GM12878 (cell line): ENCODE results near the gene EFCAB11. TPM values are rescaled to one million over a fixed set of nuclear protein-coding genes. Genes with fewer than 3 reads are reported as not detected.
A peak's percentile ranks its signal among the peaks of the same experiment; 100 is the strongest.

Experiments
- BCL11A ChIP-seq: IDR thresholded peaks from 2 replicates; pipeline ENCODE4 v1.6.1; 2011; ENCODE audit warnings: low read depth, low read length
- CHD4 ChIP-seq: fragments of 200-600 bp; sonication (generic); IDR thresholded peaks from 2 replicates; pipeline ENCODE4 v1.6.1; 2016; ENCODE audit warnings: mild to moderate bottlenecking
- DPF2 ChIP-seq: fragments of 450-650 bp; IDR thresholded peaks from 2 replicates; pipeline ENCODE4 v1.6.1; 2017; ENCODE audit warnings: mild to moderate bottlenecking
- ESRRA ChIP-seq: IDR thresholded peaks from 2 replicates; pipeline ENCODE4 v1.6.1; 2012; ENCODE audit warnings: mild to moderate bottlenecking, low read length, improper control_type of control experiment
- EZH2 ChIP-seq: IDR thresholded peaks from 2 replicates; pipeline ENCODE4 v1.6.1; 2012; ENCODE audit warnings: low read depth, mild to moderate bottlenecking, control low read depth, inconsistent platforms, low read length, borderline replicate concordance; ENCODE audit not compliant: control insufficient read depth
- GABPA ChIP-seq: IDR thresholded peaks from 2 replicates; pipeline ENCODE4 v1.6.1; 2014; ENCODE audit warnings: antibody characterized with exemption, low read depth, mild to moderate bottlenecking, inconsistent platforms
- GATAD2B ChIP-seq: fragments of 450-650 bp; conservative IDR thresholded peaks from 2 replicates; pipeline ENCODE4 v1.6.1; 2017; ENCODE audit warnings: low read depth, mild to moderate bottlenecking, moderate library complexity
- HCFC1 ChIP-seq: fragments of 150-350 bp; IDR thresholded peaks from 2 replicates; pipeline ENCODE4 v1.6.1; 2014; ENCODE audit warnings: low read length
- HDAC2 ChIP-seq: fragments of 200-600 bp; sonication (generic); IDR thresholded peaks from 2 replicates; pipeline ENCODE4 v1.6.1; 2017
- IRF4 ChIP-seq: IDR thresholded peaks from 2 replicates; pipeline ENCODE4 v1.6.1; 2011; ENCODE audit warnings: low read depth, low read length
- JUNB ChIP-seq: IDR thresholded peaks from 2 replicates; pipeline ENCODE4 v1.6.1; 2016; ENCODE audit warnings: antibody characterized with exemption, mild to moderate bottlenecking
- KAT2A ChIP-seq: conservative IDR thresholded peaks from 2 replicates; pipeline ENCODE4 v1.6.1; 2011; ENCODE audit warnings: low read depth, low read length; ENCODE audit not compliant: control insufficient read depth
- KLF5 ChIP-seq: fragments of 450-650 bp; IDR thresholded peaks from 2 replicates; pipeline ENCODE4 v1.6.1; 2014; ENCODE audit warnings: mild to moderate bottlenecking; ENCODE audit not compliant: partially characterized antibody
- NFIC ChIP-seq: IDR thresholded peaks from 2 replicates; pipeline ENCODE4 v1.6.1; 2012; ENCODE audit warnings: low read depth, mild to moderate bottlenecking, inconsistent platforms, low read length, moderate library complexity
- NFXL1 ChIP-seq: fragments of 450-650 bp; IDR thresholded peaks from 2 replicates; pipeline ENCODE4 v1.6.1; 2017; ENCODE audit warnings: antibody characterized with exemption, mild to moderate bottlenecking, borderline replicate concordance
- PAX5 ChIP-seq: IDR thresholded peaks from 2 replicates; pipeline ENCODE4 v1.6.1; 2011; ENCODE audit warnings: low read depth, low read length, borderline replicate concordance
- POLR2AphosphoS2 ChIP-seq: IDR thresholded peaks from 2 replicates; pipeline ENCODE4 v1.6.1; 2011; ENCODE audit warnings: low read depth, mild to moderate bottlenecking, low read length, improper control_type of control experiment, moderate library complexity
- RAD21 ChIP-seq: IDR thresholded peaks from 2 replicates; pipeline ENCODE4 v1.6.1; 2011; ENCODE audit warnings: mild to moderate bottlenecking, low read depth, low read length, moderate library complexity; ENCODE audit not compliant: insufficient read depth
- RUNX3 ChIP-seq: IDR thresholded peaks from 2 replicates; pipeline ENCODE4 v1.6.1; 2012; ENCODE audit warnings: low read length, inconsistent platforms
- SIN3A ChIP-seq: IDR thresholded peaks from 2 replicates; pipeline ENCODE4 v1.6.1; 2012; ENCODE audit warnings: low read depth, low read length, improper control_type of control experiment
- SMAD1 ChIP-seq: fragments of 450-650 bp; IDR thresholded peaks from 2 replicates; pipeline ENCODE4 v1.6.1; 2018; ENCODE audit warnings: mild to moderate bottlenecking, low read depth; ENCODE audit not compliant: partially characterized antibody
- TCF12 ChIP-seq: IDR thresholded peaks from 2 replicates; pipeline ENCODE4 v1.6.1; 2011; ENCODE audit warnings: low read depth, mild to moderate bottlenecking, low read length
- USF2 ChIP-seq: IDR thresholded peaks from 2 replicates; pipeline ENCODE4 v1.6.1; 2011; ENCODE audit warnings: low read depth, low read length, improper control_type of control experiment, borderline replicate concordance
- ZBED1 ChIP-seq: IDR thresholded peaks from 2 replicates; pipeline ENCODE4 v1.6.1; 2016; ENCODE audit warnings: borderline replicate concordance
- ZNF207 ChIP-seq: fragments of 450-650 bp; IDR thresholded peaks from 2 replicates; pipeline ENCODE4 v1.6.1; 2014; ENCODE audit warnings: antibody characterized with exemption, mild to moderate bottlenecking, borderline replicate concordance
- ZSCAN29 ChIP-seq: fragments of 450-650 bp; IDR thresholded peaks from 2 replicates; pipeline ENCODE4 v1.6.1; 2017; ENCODE audit warnings: mild to moderate bottlenecking, moderate library complexity
- ZZZ3 ChIP-seq: IDR thresholded peaks from 2 replicates; pipeline ENCODE4 v1.6.1; 2011; ENCODE audit warnings: low read depth; ENCODE audit not compliant: control insufficient read depth, insufficient read length
- polyA plus RNA-seq, 11 experiments: library from polyadenylated mRNA; depleted of rRNA in 4 of 11; unstranded in 6 of 11; stranded (reverse) in 5 of 11; fragments of >200 nt; fragmentation: Nextera tagmentation in 4 of 11; fragmentation: Illumina TruSeq in 1 of 11; extraction: Ambion mirVana in 4 of 11; extraction: Trizol in 1 of 11; gene quantifications; 1 replicate in 1 of 11; 2 replicates in 10 of 11; pipeline versions ENCODE4 v1.2.1 to v1.2.3, GENCODE V29; 2011 to 2016; ENCODE audit warnings: inconsistent platforms in 2 of 11, missing spikeins in 2 of 11, low read depth in 1 of 11
- total RNA-seq, 4 experiments: library from RNA; depleted of rRNA in 3 of 4; stranded (reverse); fragments of >200 nt in 3 of 4; fragmentation: Illumina TruSeq in 1 of 4; extraction: Trizol in 1 of 4; gene quantifications; 2 replicates each; pipeline versions ENCODE4 v1.2.1 to v1.2.3, GENCODE V29; 2013 to 2021
- TF ChIP-seq, protein P1 (sequence below): fragments of 450-650 bp; IDR thresholded peaks from 2 replicates; pipeline ENCODE4 v1.6.1; 2017; ENCODE audit warnings: mild to moderate bottlenecking, low read depth, inconsistent platforms; ENCODE audit not compliant: poor library complexity, severe bottlenecking
- TF ChIP-seq, protein P2 (sequence below): fragments of 450-650 bp; IDR thresholded peaks from 2 replicates; pipeline ENCODE4 v1.6.1; 2016; ENCODE audit warnings: mild to moderate bottlenecking
- TF ChIP-seq, protein P3 (sequence below): IDR thresholded peaks from 2 replicates; pipeline ENCODE4 v1.6.1; 2011; ENCODE audit warnings: low read depth, mild to moderate bottlenecking, low read length, moderate library complexity, borderline replicate concordance; ENCODE audit errors: extremely low read depth

Gene EFCAB11
- total and polyA plus RNA-seq, 10 of the 15 experiments (the other 5 are each of a cell fraction or from before 2014, with no cell fraction given): 8.6 to 37.4 (median 18.0) TPM

GRCh38 chr14:89773644-89774316, 180.8 kb downstream of the EFCAB11 start (continued):
- TF ChIP-seq SMAD1 (no peak), ZZZ3 (no peak), NFXL1 (no peak), EZH2 (no peak), ZNF207 (no peak), RAD21 (no peak), HCFC1 (no peak), CHD4 (no peak), SIN3A (no peak), ESRRA (no peak), JUNB (no peak; the same call in 1 of the 2 replicates), HDAC2 (no peak), POLR2AphosphoS2 (no peak), USF2 (no peak), PAX5 (peak; percentile 44; the same call in 1 of the 2 replicates), IRF4 (0 out of 2 replicates have a peak, but pooled peaks have one; percentile 19), BCL11A (no peak), GATAD2B (no peak), TCF12 (peak; percentile 50; the same call in 1 of the 2 replicates), RUNX3 (peak; percentile 80), KAT2A (no peak), ZBED1 (no peak), NFIC (no peak), DPF2 (no peak), ZSCAN29 (no peak), KLF5 (no peak), GABPA (no peak)
- TF ChIP-seq, protein P1, sequence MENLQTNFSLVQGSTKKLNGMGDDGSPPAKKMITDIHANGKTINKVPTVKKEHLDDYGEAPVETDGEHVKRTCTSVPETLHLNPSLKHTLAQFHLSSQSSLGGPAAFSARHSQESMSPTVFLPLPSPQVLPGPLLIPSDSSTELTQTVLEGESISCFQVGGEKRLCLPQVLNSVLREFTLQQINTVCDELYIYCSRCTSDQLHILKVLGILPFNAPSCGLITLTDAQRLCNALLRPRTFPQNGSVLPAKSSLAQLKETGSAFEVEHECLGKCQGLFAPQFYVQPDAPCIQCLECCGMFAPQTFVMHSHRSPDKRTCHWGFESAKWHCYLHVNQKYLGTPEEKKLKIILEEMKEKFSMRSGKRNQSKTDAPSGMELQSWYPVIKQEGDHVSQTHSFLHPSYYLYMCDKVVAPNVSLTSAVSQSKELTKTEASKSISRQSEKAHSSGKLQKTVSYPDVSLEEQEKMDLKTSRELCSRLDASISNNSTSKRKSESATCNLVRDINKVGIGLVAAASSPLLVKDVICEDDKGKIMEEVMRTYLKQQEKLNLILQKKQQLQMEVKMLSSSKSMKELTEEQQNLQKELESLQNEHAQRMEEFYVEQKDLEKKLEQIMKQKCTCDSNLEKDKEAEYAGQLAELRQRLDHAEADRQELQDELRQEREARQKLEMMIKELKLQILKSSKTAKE: no peak
- TF ChIP-seq, protein P2, sequence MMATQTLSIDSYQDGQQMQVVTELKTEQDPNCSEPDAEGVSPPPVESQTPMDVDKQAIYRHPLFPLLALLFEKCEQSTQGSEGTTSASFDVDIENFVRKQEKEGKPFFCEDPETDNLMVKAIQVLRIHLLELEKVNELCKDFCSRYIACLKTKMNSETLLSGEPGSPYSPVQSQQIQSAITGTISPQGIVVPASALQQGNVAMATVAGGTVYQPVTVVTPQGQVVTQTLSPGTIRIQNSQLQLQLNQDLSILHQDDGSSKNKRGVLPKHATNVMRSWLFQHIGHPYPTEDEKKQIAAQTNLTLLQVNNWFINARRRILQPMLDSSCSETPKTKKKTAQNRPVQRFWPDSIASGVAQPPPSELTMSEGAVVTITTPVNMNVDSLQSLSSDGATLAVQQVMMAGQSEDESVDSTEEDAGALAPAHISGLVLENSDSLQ: no peak
- TF ChIP-seq, protein P3, sequence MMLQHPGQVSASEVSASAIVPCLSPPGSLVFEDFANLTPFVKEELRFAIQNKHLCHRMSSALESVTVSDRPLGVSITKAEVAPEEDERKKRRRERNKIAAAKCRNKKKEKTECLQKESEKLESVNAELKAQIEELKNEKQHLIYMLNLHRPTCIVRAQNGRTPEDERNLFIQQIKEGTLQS: no peak
